ENCODE results near the gene PDGFRA.

PDGFRA gene

GRCh38 chr4:54187148-54187547 is 41.9 kb upstream of the PDGFRA start:
- no peak for DNase-seq (ENCODE audit: extremely low read depth, insufficient read length)
- no peak for TF ChIP-seq CTCF (IDR thresholded peaks at IDR 0.05; ENCODE audit: insufficient read depth, low read length, poor library complexity, severe bottlenecking)
- no peaks in the 10 kb centered on the region for H3K27me3 ChIP-seq (replicated peaks; ENCODE audit: control insufficient read depth, insufficient read depth, low read length)

DNA sequence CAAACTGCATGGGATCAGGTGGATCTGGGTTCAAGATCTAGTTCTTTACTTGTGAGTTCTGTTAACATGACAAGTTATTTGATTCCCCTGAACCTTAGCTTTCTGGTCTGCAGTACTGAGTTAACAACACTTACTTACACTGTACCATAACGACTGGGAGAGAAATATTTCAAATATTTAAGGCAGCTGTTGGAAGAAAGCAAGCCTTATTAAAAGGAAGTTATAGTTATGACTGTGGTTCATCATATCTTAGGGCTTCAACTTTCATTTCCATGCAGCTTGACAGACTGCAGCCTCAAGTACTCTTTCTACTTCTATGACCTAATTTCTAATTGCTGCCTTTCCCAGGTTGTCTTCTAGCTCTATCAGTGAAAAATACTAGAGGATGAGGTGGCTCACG is 40.0 kb upstream of the PDGFRA start:
- Histone ChIP-seq H3K36me3 (ENCODE audit: control insufficient read depth, insufficient read depth, low read length) (no peaks in the 10 kb centered on the region), H3K27me3 (replicated peaks; ENCODE audit: control insufficient read depth, insufficient read depth, low read length) (no peaks in the 10 kb centered on the region), H3K4me3 (replicated peaks; ENCODE audit: low read depth, low read length) (no peak overlapping the region)
- TF ChIP-seq CTCF (IDR thresholded peaks at IDR 0.05; ENCODE audit: insufficient read depth, low read length, poor library complexity, severe bottlenecking), result no peak
- no peak for DNase-seq (ENCODE audit: extremely low read depth, insufficient read length)

More at GRCh38 chr4:54187148-54187547, 41.9 kb upstream of the PDGFRA start:
- H3K36me3 ChIP-seq (ENCODE audit: control insufficient read depth, insufficient read depth, low read length), result no peaks in the 10 kb centered on the region
- H3K4me3 ChIP-seq (replicated peaks; ENCODE audit: low read depth, low read length), result no peak overlapping the region

DNA sequence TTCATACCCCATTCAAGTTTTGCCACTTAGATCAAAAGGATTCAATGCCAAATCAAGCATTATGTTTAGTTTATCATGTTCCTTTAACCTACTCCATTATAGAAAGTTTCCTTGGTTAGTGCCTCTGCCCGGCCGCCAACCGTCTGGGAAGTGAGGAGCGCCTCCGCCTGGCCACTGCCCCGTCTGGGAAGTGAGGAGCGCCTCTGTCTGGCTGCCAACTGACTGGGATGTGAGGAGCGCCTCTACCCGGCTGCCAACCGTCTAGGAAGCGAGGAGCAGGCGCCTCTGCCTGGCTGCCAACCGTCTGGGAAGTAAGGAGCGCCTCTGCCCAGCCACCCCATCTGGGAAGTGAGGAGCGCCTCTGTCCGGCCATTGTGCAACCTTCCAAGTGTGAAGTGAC is 36.3 kb upstream of the PDGFRA start:
- no peaks in the 10 kb centered on the region for H3K27me3 ChIP-seq (replicated peaks; ENCODE audit: control insufficient read depth, insufficient read depth, low read length)
- TF ChIP-seq CTCF (IDR thresholded peaks at IDR 0.05; ENCODE audit: insufficient read depth, low read length, poor library complexity, severe bottlenecking), result no peak

DNA sequence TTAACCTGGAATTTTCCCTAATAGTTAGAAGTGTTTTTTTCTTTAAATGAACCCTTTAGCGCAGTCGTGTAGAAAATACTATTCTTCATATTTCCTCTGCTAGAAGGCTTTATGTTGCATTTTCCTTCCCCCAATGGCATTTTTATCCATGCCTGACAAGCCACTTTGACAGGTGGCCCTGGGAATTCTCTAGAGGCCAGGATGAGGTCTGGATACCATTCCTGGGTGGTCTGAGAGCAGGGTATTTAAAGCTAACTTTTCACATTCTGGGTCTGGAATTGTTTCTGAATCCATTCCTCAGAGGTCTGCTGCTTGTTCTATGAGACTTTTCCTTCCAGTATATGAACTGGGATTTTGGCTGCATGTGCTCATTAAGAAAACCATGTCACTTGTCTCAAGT is 31.2 kb upstream of the PDGFRA start:
- no peak for TF ChIP-seq CTCF (IDR thresholded peaks at IDR 0.05; ENCODE audit: insufficient read depth, low read length, poor library complexity, severe bottlenecking)
- H3K27me3 ChIP-seq (replicated peaks; ENCODE audit: control insufficient read depth, insufficient read depth, low read length), result no peaks in the 10 kb centered on the region
- H3K36me3 ChIP-seq (ENCODE audit: control insufficient read depth, insufficient read depth, low read length), result no peaks in the 10 kb centered on the region
- no peak for DNase-seq (ENCODE audit: extremely low read depth, insufficient read length)
- H3K4me3 ChIP-seq (replicated peaks; ENCODE audit: low read depth, low read length), result no peak overlapping the region

More for the DNA sequence above, 36.3 kb upstream of the PDGFRA start:
- no peak for DNase-seq (ENCODE audit: extremely low read depth, insufficient read length)
- Histone ChIP-seq H3K36me3 (ENCODE audit: control insufficient read depth, insufficient read depth, low read length) (no peaks in the 10 kb centered on the region), H3K4me3 (replicated peaks; ENCODE audit: low read depth, low read length) (no peak overlapping the region)

DNA sequence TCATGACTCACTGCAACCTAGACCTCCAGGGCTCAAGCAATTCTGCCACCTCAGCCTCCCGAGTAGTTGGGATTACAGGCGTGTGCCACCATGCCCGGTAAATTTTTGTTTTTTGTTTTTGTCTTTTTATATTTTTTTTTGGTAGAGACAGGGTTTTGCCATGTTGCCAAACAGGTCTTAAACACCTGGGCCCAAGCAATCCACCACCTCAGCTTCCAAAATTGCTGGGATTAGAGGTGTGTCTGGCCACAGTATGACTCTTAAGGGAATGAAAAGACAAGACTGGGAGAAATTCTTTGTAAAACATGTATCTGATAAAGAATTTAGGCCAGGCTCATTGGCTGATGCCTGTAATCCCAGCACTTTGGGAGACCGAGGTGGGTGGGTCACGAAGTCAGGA is 29.2 kb upstream of the PDGFRA start:
- no peak for TF ChIP-seq CTCF (IDR thresholded peaks at IDR 0.05; ENCODE audit: insufficient read depth, low read length, poor library complexity, severe bottlenecking)
- no peak overlapping the region for H3K4me3 ChIP-seq (replicated peaks; ENCODE audit: low read depth, low read length)
- no peaks in the 10 kb centered on the region for H3K27me3 ChIP-seq (replicated peaks; ENCODE audit: control insufficient read depth, insufficient read depth, low read length)
- no peaks in the 10 kb centered on the region for H3K36me3 ChIP-seq (ENCODE audit: control insufficient read depth, insufficient read depth, low read length)
- DNase-seq (ENCODE audit: extremely low read depth, insufficient read length), result no peak

- no peak for TF ChIP-seq CTCF (IDR thresholded peaks at IDR 0.05; ENCODE audit: insufficient read depth, low read length, poor library complexity, severe bottlenecking)
- Histone ChIP-seq H3K27me3 (replicated peaks; ENCODE audit: control insufficient read depth, insufficient read depth, low read length) (no peaks in the 10 kb centered on the region), H3K36me3 (ENCODE audit: control insufficient read depth, insufficient read depth, low read length) (no peaks in the 10 kb centered on the region), H3K4me3 (replicated peaks; ENCODE audit: low read depth, low read length) (no peak overlapping the region)
- DNase-seq (ENCODE audit: extremely low read depth, insufficient read length), result no peak
Observed at GRCh38 chr4:54209617-54210016, 19.5 kb upstream of the PDGFRA start.
